T-helper 2 cell treated with Interferon-gamma antibody and Interleukin-4, amounts not matched to agents 5 μg/mL and 100 μg/mL, for 36 hours (primary cell): Measurements from ENCODE around the gene CEBPG.

Source experiments
- DNase-seq: peaks from one replicate; pipeline ENCODE4 v3.0.0; 2021; ENCODE audit warnings: low spot score
- H3K27ac Mint-ChIP-seq: one replicate; pipeline ENCODE4 v1.8.0; 2021; ENCODE audit warnings: mild to moderate bottlenecking, mixed read lengths
- H3K27me3 Mint-ChIP-seq: one replicate; pipeline ENCODE4 v1.8.0; 2021; ENCODE audit warnings: low read depth, mixed read lengths
- H3K36me3 Mint-ChIP-seq: one replicate; pipeline ENCODE4 v1.8.0; 2021; ENCODE audit warnings: low read depth, mixed read lengths
- H3K4me1 Mint-ChIP-seq: one replicate; pipeline ENCODE4 v1.8.0; 2021; ENCODE audit warnings: low read depth, mixed read lengths
- H3K4me3 Mint-ChIP-seq: one replicate; pipeline ENCODE4 v1.8.0; 2022; ENCODE audit warnings: mild to moderate bottlenecking, moderate library complexity, mixed read lengths
- H3K9me3 Mint-ChIP-seq: one replicate; pipeline ENCODE4 v1.8.0; 2021; ENCODE audit warnings: mixed read lengths

CEBPG gene

GRCh38 chr19:33373453-33374235, at the start of gene CEBPG:
Gene CEBPG, plus strand, starts transcription at chr19:33373709. Its CDS starts 5,531 bp downstream, at chr19:33379240.
- Mint-ChIP-seq H3K27ac (peak within 1 kb of the TSS; percentile 82), H3K36me3 (peaks cover 16% of the 10 kb centered on the region), H3K4me1 (peaks cover 34% of the 10 kb centered on the region), H3K9me3 (no peaks in the 10 kb centered on the region), H3K27me3 (peaks cover 2% of the 10 kb centered on the region), H3K4me3 (peak within 1 kb of the TSS; percentile 95)
- DNase-seq, result peak; percentile 93

DNA sequence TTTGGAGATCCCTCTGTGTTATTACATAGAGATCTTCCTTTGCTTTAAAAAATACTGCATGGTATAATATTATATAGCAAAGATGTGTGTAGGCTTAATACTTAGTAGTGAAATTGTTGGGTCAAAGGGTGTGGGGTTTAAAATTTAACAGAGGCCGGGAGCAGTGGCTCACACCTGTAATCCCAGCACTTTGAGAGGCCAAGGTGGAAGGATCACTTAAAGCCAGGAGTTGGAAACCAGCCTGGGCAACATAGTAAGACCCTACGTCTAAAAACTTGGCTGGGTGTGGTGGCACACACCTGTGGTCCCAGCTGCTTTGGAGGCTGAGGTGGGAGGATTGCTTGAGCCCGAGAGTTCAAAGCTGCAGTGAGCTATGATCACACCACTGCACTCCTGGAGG, 48.9 kb upstream of the CEBPG start:
- peaks cover 6% of the 10 kb centered on the region for H3K27me3 Mint-ChIP-seq
- DNase-seq, result no peak
- no peak overlapping the region for H3K4me3 Mint-ChIP-seq
- no peaks in the 10 kb centered on the region for H3K4me1 Mint-ChIP-seq
- no peak overlapping the region for H3K27ac Mint-ChIP-seq
- no peaks in the 10 kb centered on the region for H3K9me3 Mint-ChIP-seq
- H3K36me3 Mint-ChIP-seq, result no peaks in the 10 kb centered on the region

GRCh38 chr19:33325920-33326319, 47.6 kb upstream of the CEBPG start:
- Mint-ChIP-seq H3K4me1 (no peaks in the 10 kb centered on the region), H3K27me3 (peaks cover 6% of the 10 kb centered on the region), H3K36me3 (no peaks in the 10 kb centered on the region), H3K27ac (no peak overlapping the region), H3K4me3 (no peak overlapping the region), H3K9me3 (no peaks in the 10 kb centered on the region)
- no peak for DNase-seq

DNA sequence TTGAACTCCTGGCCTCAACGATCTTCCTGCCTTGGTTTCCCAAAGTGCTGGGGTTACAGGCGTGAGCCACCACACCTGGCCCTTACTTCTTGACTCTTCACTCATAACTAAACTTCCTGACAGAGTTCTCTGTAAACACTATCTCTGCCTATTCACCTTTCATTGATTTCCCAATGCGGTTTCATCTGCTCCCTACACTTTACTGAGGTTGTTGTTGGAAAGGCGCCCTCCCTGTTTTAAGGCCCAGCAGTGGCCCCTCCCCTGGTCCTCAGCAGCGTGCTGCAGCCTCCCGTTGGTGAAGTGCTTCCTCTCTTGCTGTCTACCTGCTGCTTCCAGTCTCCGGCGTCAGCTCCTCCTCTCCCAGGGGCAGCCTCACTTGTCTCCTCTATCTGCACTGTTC, 44.4 kb upstream of the CEBPG start:
- peaks cover 2% of the 10 kb centered on the region for H3K27me3 Mint-ChIP-seq
- H3K9me3 Mint-ChIP-seq, result no peaks in the 10 kb centered on the region
- H3K4me3 Mint-ChIP-seq, result no peak overlapping the region
- no peak for DNase-seq
- H3K4me1 Mint-ChIP-seq, result no peaks in the 10 kb centered on the region
- no peaks in the 10 kb centered on the region for H3K36me3 Mint-ChIP-seq
- H3K27ac Mint-ChIP-seq, result no peak overlapping the region

- no peak overlapping the region for H3K4me3 Mint-ChIP-seq
- no peaks in the 10 kb centered on the region for H3K36me3 Mint-ChIP-seq
- no peaks in the 10 kb centered on the region for H3K9me3 Mint-ChIP-seq
- no peak for DNase-seq
- H3K4me1 Mint-ChIP-seq, result no peaks in the 10 kb centered on the region
- no peak overlapping the region for H3K27ac Mint-ChIP-seq
- H3K27me3 Mint-ChIP-seq, result peaks cover 2% of the 10 kb centered on the region
Measured at GRCh38 chr19:33329736-33330135, 43.8 kb upstream of the CEBPG start.

- DNase-seq, result no peak
- no peaks in the 10 kb centered on the region for H3K27me3 Mint-ChIP-seq
- H3K9me3 Mint-ChIP-seq, result no peaks in the 10 kb centered on the region
- H3K4me1 Mint-ChIP-seq, result no peaks in the 10 kb centered on the region
- no peak overlapping the region for H3K4me3 Mint-ChIP-seq
- H3K27ac Mint-ChIP-seq, result no peak overlapping the region
- no peaks in the 10 kb centered on the region for H3K36me3 Mint-ChIP-seq
Measured at GRCh38 chr19:33332248-33332647, 41.3 kb upstream of the CEBPG start.

GRCh38 chr19:33333151-33333550, 40.4 kb upstream of the CEBPG start:
- no peaks in the 10 kb centered on the region for H3K4me1 Mint-ChIP-seq
- no peak for DNase-seq
- no peak overlapping the region for H3K27ac Mint-ChIP-seq
- no peaks in the 10 kb centered on the region for H3K9me3 Mint-ChIP-seq
- peaks cover 2% of the 10 kb centered on the region for H3K27me3 Mint-ChIP-seq
- no peaks in the 10 kb centered on the region for H3K36me3 Mint-ChIP-seq
- H3K4me3 Mint-ChIP-seq, result no peak overlapping the region

- H3K9me3 Mint-ChIP-seq, result no peaks in the 10 kb centered on the region
- no peaks in the 10 kb centered on the region for H3K4me1 Mint-ChIP-seq
- no peak for DNase-seq
- H3K27me3 Mint-ChIP-seq, result peaks cover 5% of the 10 kb centered on the region
- H3K4me3 Mint-ChIP-seq, result no peak overlapping the region
- H3K27ac Mint-ChIP-seq, result no peak overlapping the region
- no peaks in the 10 kb centered on the region for H3K36me3 Mint-ChIP-seq
Measured at GRCh38 chr19:33333642-33334041, 39.9 kb upstream of the CEBPG start.

DNA sequence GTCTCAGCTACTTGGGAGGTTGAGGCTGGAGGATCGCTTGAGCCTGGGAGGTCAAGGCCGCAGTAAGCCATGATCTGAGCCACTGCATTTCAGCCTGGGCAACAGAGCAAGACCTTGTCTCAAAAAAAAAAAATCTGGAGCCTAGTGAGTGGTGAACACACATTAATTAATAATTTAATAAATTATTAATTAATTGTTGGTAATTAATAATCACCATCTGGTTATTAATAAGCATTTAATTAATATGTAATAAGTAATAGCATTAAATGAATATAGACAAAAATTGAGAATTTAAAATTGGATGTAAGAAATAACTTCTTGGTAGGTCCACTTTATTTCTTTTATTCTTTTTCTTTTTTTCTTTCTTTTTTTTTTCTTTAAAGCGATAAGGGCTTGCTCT, 39.2 kb upstream of the CEBPG start:
- Mint-ChIP-seq H3K27me3 (peaks cover 10% of the 10 kb centered on the region), H3K27ac (no peak overlapping the region), H3K4me3 (no peak overlapping the region), H3K36me3 (no peaks in the 10 kb centered on the region), H3K4me1 (no peaks in the 10 kb centered on the region), H3K9me3 (no peaks in the 10 kb centered on the region)
- DNase-seq, result no peak

- Mint-ChIP-seq H3K4me3 (no peak overlapping the region), H3K4me1 (no peaks in the 10 kb centered on the region), H3K9me3 (no peaks in the 10 kb centered on the region), H3K27ac (no peak overlapping the region), H3K27me3 (peaks cover 13% of the 10 kb centered on the region), H3K36me3 (no peaks in the 10 kb centered on the region)
- no peak for DNase-seq
Measured at GRCh38 chr19:33335446-33335845, 38.1 kb upstream of the CEBPG start.

- Mint-ChIP-seq H3K4me1 (no peaks in the 10 kb centered on the region), H3K9me3 (no peaks in the 10 kb centered on the region), H3K36me3 (no peaks in the 10 kb centered on the region), H3K27ac (no peak overlapping the region), H3K4me3 (no peak overlapping the region), H3K27me3 (peaks cover 24% of the 10 kb centered on the region)
- DNase-seq, result no peak
Measured at GRCh38 chr19:33339016-33339984, 34.2 kb upstream of the CEBPG start.

- peaks cover 31% of the 10 kb centered on the region for H3K27me3 Mint-ChIP-seq
Measured at GRCh38 chr19:33340991-33341390, 32.5 kb upstream of the CEBPG start.

DNA sequence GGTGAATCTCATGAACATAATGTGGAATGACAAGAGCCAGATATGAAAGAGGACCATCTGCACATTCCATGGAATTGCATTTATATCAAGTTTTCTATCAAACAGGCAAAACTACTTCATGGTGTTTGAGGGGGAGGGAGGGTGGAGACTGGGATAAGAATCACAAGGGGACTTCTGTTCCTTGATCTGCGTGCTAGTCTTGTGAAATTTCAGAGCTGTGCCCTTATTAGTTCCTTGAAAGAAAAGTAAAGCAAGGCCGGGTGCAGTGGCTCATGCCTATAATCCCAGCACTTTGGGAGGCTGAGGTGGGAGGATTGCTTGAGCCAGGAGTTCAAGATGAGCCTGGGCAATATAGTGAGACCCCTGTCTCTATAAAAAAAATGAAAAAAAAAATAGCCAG, 30.2 kb upstream of the CEBPG start:
- Mint-ChIP-seq H3K4me1 (no peaks in the 10 kb centered on the region), H3K9me3 (no peaks in the 10 kb centered on the region), H3K36me3 (no peaks in the 10 kb centered on the region), H3K4me3 (no peak overlapping the region), H3K27me3 (peaks cover 27% of the 10 kb centered on the region), H3K27ac (no peak overlapping the region)
- no peak for DNase-seq

More at GRCh38 chr19:33340991-33341390, 32.5 kb upstream of the CEBPG start:
- no peak for DNase-seq
- no peak overlapping the region for H3K27ac Mint-ChIP-seq
- no peaks in the 10 kb centered on the region for H3K4me1 Mint-ChIP-seq
- no peak overlapping the region for H3K4me3 Mint-ChIP-seq
- no peaks in the 10 kb centered on the region for H3K36me3 Mint-ChIP-seq
- no peaks in the 10 kb centered on the region for H3K9me3 Mint-ChIP-seq

DNA sequence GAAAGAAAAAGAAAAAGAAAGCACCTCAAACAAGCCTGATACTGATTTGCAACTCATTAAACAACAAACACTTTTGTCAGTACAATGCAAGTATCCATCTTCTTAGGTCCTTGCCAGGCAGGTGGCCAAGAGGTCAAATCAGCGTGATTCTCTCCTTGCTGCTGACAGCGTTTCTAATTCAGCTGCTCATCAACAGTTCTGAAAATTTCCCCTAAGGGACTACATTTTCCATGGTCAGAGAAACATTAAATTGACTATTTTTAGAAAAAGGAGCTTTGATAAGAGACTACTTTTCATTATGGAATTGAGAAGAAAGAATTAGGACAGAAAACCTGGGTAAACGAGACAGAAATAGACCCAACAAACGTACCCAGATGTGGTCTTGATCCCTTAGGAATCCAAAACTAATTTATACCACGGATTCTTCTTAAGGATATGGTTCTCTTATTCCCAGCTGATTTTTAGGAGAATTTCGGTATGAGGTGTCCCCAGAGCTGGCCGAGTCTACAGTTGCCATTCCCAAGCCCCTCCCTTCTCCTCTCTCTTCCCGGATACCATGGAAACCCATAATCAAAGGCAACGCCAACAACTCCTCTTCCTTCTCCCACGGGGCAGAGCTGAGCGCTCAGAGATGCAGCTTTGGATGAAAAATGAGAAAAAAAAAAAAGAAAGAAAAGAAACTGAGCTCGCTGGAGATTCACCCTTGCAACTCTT, 29.5 kb upstream of the CEBPG start:
- no peak overlapping the region for H3K27ac Mint-ChIP-seq
- H3K4me1 Mint-ChIP-seq, result no peaks in the 10 kb centered on the region
- H3K27me3 Mint-ChIP-seq, result peaks cover 23% of the 10 kb centered on the region
- no peaks in the 10 kb centered on the region for H3K36me3 Mint-ChIP-seq
- DNase-seq, result no peak
- H3K9me3 Mint-ChIP-seq, result no peaks in the 10 kb centered on the region
- no peak overlapping the region for H3K4me3 Mint-ChIP-seq
